Superior temporal gyrus (tissue), 1 donor: ENCODE measurements around the gene IGHMBP2.
"Not testable (repeated sequence)": the region's sequence is repeated elsewhere in the genome, so short reads cannot be mapped to it uniquely, and the experiment has no call there.

Experiments
- DNase-seq: peaks from one replicate; pipeline ENCODE4 v3.0.0-alpha.2; 2016; ENCODE audit errors: extremely low spot score

Gene IGHMBP2

GRCh38 chr11:68961245-68961644, 57.6 kb downstream of the IGHMBP2 start:
- DNase-seq: no peak

GRCh38 chr11:68962527-68963250, 59.0 kb downstream of the IGHMBP2 start:
- DNase-seq: no peak

- DNase-seq: no peak
Measured at GRCh38 chr11:68963779-68964178, 60.1 kb downstream of the IGHMBP2 start.

- no peak for DNase-seq
Measured at GRCh38 chr11:68965901-68966853, 62.5 kb downstream of the IGHMBP2 start.

- no peak for DNase-seq
Measured at GRCh38 chr11:68966894-68967780, 63.4 kb downstream of the IGHMBP2 start.

GRCh38 chr11:68968306-68969250, 64.9 kb downstream of the IGHMBP2 start:
- no peak for DNase-seq

- no peak for DNase-seq
Measured at GRCh38 chr11:68969386-68969785, 65.7 kb downstream of the IGHMBP2 start.

- no peak for DNase-seq
Measured at GRCh38 chr11:68970921-68971636, 67.4 kb downstream of the IGHMBP2 start.

GRCh38 chr11:68973219-68973618, 69.5 kb downstream of the IGHMBP2 start:
- DNase-seq: no peak

GRCh38 chr11:68973706-68974105, 70.0 kb downstream of the IGHMBP2 start:
- DNase-seq: not testable (repeated sequence)

GRCh38 chr11:68974421-68975194, 70.9 kb downstream of the IGHMBP2 start:
- no peak for DNase-seq

GRCh38 chr11:68976095-68976494, 72.4 kb downstream of the IGHMBP2 start:
- no peak for DNase-seq

- no peak for DNase-seq
Measured at GRCh38 chr11:68976563-68976962, 72.9 kb downstream of the IGHMBP2 start.

GRCh38 chr11:68977781-68978625, 74.3 kb downstream of the IGHMBP2 start:
- no peak for DNase-seq

- DNase-seq: no peak
Measured at GRCh38 chr11:68978626-68978930, 74.9 kb downstream of the IGHMBP2 start.

- DNase-seq: no peak
Measured at GRCh38 chr11:68978931-68979594, 75.4 kb downstream of the IGHMBP2 start.

GRCh38 chr11:68979931-68980775, 76.5 kb downstream of the IGHMBP2 start:
- no peak for DNase-seq
